ENCODE measurements around the gene COPG1.

DNA sequence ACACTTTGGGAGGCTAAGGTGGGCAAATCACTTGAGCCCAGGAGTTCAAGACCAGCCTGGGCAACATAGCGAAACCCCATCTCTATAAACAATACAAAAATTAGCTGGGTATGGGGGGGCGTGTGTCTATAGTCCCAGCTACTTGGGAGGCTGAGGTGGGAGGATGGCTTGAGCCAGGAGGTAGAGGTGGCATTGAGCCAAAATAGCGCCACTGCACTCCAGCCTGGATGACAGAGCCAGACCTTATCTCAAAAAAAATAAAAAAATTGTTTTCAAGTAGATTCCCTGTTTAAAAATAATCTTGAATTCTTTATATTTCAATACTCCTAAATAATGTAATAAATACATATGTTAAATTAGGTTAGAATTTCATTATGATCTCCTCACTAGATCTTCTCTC is 39.0 kb downstream of the COPG1 start:
- TF ChIP-seq, protein P1, sequence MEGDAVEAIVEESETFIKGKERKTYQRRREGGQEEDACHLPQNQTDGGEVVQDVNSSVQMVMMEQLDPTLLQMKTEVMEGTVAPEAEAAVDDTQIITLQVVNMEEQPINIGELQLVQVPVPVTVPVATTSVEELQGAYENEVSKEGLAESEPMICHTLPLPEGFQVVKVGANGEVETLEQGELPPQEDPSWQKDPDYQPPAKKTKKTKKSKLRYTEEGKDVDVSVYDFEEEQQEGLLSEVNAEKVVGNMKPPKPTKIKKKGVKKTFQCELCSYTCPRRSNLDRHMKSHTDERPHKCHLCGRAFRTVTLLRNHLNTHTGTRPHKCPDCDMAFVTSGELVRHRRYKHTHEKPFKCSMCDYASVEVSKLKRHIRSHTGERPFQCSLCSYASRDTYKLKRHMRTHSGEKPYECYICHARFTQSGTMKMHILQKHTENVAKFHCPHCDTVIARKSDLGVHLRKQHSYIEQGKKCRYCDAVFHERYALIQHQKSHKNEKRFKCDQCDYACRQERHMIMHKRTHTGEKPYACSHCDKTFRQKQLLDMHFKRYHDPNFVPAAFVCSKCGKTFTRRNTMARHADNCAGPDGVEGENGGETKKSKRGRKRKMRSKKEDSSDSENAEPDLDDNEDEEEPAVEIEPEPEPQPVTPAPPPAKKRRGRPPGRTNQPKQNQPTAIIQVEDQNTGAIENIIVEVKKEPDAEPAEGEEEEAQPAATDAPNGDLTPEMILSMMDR (IDR thresholded peaks at IDR 0.05; ENCODE audit: insufficient read depth, low read depth, low read length), result no peak
- TF ChIP-seq EZH2 (IDR thresholded peaks at IDR 0.05; ENCODE audit: insufficient read depth, low read length), result no peak

Data from astrocyte (in vitro differentiated cells and primary cell).